Neural progenitor cell (in vitro differentiated cells): ENCODE measurements around the gene TPT1. TPM values are rescaled to one million over a fixed set of nuclear protein-coding genes. Genes with fewer than 3 reads are reported as not detected.
A peak's percentile ranks its signal among the peaks of the same experiment; 100 is the strongest.

Source experiments
- DNase-seq: peaks from one replicate; pipeline ENCODE4 v3.0.0-alpha.2; 2016; ENCODE audit warnings: low spot score
- H2AFZ ChIP-seq: fragments of 200-600 bp; sonication (generic); replicated peaks from 2 replicates; pipeline ENCODE4 v1.6.1; 2016; ENCODE audit warnings: antibody characterized with exemption
- H3F3A ChIP-seq: fragments of 200-600 bp; sonication (generic); 2 replicates; pipeline ENCODE4 v1.6.1; 2016; ENCODE audit warnings: antibody characterized with exemption, low read depth
- H3K27ac ChIP-seq: fragments of 200-600 bp; sonication (generic); 2 replicates; pipeline ENCODE4 v1.5.1; 2016; ENCODE audit warnings: mild to moderate bottlenecking
- H3K27me3 ChIP-seq: fragments of 200-600 bp; sonication (generic); 2 replicates; pipeline ENCODE4 v1.6.1; 2016; ENCODE audit warnings: mild to moderate bottlenecking, moderate library complexity
- H3K36me3 ChIP-seq: fragments of 200-600 bp; sonication (generic); 2 replicates; pipeline ENCODE4 v1.5.1; 2016
- H3K4me1 ChIP-seq: fragments of 200-600 bp; sonication (generic); 2 replicates; pipeline ENCODE4 v1.6.1; 2016; ENCODE audit warnings: mixed run types
- H3K4me2 ChIP-seq: fragments of 200-600 bp; sonication (generic); 2 replicates; pipeline ENCODE4 v1.6.1; 2016
- H3K4me3 ChIP-seq: fragments of 200-600 bp; sonication (generic); 2 replicates; pipeline ENCODE4 v1.5.1; 2016
- H3K79me2 ChIP-seq: fragments of 200-600 bp; sonication (generic); 2 replicates; pipeline ENCODE4 v1.6.1; 2016; ENCODE audit warnings: low read depth
- H3K9ac ChIP-seq: fragments of 200-600 bp; sonication (generic); 2 replicates; pipeline ENCODE4 v1.6.1; 2016
- H3K9me3 ChIP-seq: fragments of 200-600 bp; sonication (generic); 2 replicates; pipeline ENCODE4 v1.5.1; 2016; ENCODE audit warnings: low read depth
- H4K20me1 ChIP-seq: fragments of 200-600 bp; sonication (generic); 2 replicates; pipeline ENCODE4 v1.6.1; 2016; ENCODE audit warnings: low read depth
- H3K27ac Mint-ChIP-seq: 3 replicates; pipeline ENCODE4 v1.8.0; 2021; ENCODE audit warnings: mixed read lengths
- H3K27me3 Mint-ChIP-seq: 2 replicates; pipeline ENCODE4 v1.8.0; 2022; ENCODE audit warnings: low read depth, mild to moderate bottlenecking, inconsistent platforms, moderate library complexity, mixed read lengths; ENCODE audit not compliant: insufficient read depth
- H3K36me3 Mint-ChIP-seq: 3 replicates; pipeline ENCODE4 v1.8.0; 2021; ENCODE audit warnings: mixed read lengths
- H3K4me1 Mint-ChIP-seq: 3 replicates; pipeline ENCODE4 v1.8.0; 2021; ENCODE audit warnings: mixed read lengths
- H3K4me3 Mint-ChIP-seq: 3 replicates; pipeline ENCODE4 v1.8.0; 2021; ENCODE audit warnings: mild to moderate bottlenecking, moderate library complexity, mixed read lengths
- H3K9me3 Mint-ChIP-seq: 3 replicates; pipeline ENCODE4 v1.8.0; 2020; ENCODE audit warnings: mixed read lengths
- EZH2 ChIP-seq: fragments of 200-600 bp; sonication (generic); IDR thresholded peaks from 2 replicates; pipeline ENCODE4 v1.6.1; 2017; ENCODE audit warnings: antibody characterized with exemption, mild to moderate bottlenecking, moderate library complexity
- EZH2phosphoT487 ChIP-seq: fragments of 200-600 bp; sonication (generic); IDR thresholded peaks from 2 replicates; pipeline ENCODE4 v1.6.1; 2017; ENCODE audit warnings: antibody characterized with exemption
- total RNA-seq: library from RNA; depleted of rRNA; stranded (reverse); fragments of >200 nt; gene quantifications from 2 replicates; pipeline ENCODE4 v1.2.3, GENCODE V29; 2015; ENCODE audit warnings: low replicate concordance
- TF ChIP-seq, protein P1 (sequence below): fragments of 200-600 bp; sonication (generic); IDR thresholded peaks from 2 replicates; pipeline ENCODE4 v1.5.1; 2017; ENCODE audit warnings: antibody characterized with exemption, mild to moderate bottlenecking

TPT1 gene
- total RNA-seq, 1 donor from 2014 or later, result 4,951 TPM

DNA sequence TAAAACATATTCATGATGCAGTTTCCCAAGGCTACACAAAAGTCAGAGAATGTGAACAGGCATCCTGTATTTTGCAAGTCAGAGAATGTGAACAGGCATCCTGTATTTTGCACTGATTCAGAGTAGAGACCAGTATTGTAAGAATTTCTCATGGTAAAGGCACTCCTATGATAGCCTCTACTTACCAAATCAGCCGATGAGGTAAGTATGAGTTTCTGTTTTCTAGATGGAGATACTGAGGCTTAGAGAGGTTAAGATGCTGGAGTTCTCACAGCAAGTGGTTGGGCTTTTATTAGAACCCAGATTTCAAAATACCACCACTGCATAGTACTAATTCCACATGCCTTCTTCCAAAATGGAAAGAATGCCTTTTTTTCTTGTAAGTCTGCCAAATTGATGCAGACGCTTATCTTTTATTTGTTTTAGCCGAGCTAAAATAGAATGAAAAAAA lies 12.3 kb downstream of the TPT1 start:
- Histone ChIP-seq H3K27ac (no peak overlapping the region), H3F3A (peaks cover 45% of the 10 kb centered on the region), H3K27me3 (no peaks in the 10 kb centered on the region), H3K4me3 (no peak overlapping the region), H2AFZ (no peak overlapping the region), H3K4me1 (no peaks in the 10 kb centered on the region), H3K9me3 (no peaks in the 10 kb centered on the region), H3K36me3 (no peaks in the 10 kb centered on the region), H4K20me1 (peaks cover 5% of the 10 kb centered on the region), H3K4me2 (no peak overlapping the region), H3K79me2 (no peaks in the 10 kb centered on the region), H3K9ac (no peak overlapping the region)
- Mint-ChIP-seq H3K9me3 (no peaks in the 10 kb centered on the region), H3K4me3 (no peak overlapping the region), H3K27ac (no peak overlapping the region), H3K27me3 (peaks cover 11% of the 10 kb centered on the region), H3K36me3 (peaks cover 7% of the 10 kb centered on the region), H3K4me1 (peaks cover 17% of the 10 kb centered on the region)
- no peak for DNase-seq
- TF ChIP-seq, protein P1, sequence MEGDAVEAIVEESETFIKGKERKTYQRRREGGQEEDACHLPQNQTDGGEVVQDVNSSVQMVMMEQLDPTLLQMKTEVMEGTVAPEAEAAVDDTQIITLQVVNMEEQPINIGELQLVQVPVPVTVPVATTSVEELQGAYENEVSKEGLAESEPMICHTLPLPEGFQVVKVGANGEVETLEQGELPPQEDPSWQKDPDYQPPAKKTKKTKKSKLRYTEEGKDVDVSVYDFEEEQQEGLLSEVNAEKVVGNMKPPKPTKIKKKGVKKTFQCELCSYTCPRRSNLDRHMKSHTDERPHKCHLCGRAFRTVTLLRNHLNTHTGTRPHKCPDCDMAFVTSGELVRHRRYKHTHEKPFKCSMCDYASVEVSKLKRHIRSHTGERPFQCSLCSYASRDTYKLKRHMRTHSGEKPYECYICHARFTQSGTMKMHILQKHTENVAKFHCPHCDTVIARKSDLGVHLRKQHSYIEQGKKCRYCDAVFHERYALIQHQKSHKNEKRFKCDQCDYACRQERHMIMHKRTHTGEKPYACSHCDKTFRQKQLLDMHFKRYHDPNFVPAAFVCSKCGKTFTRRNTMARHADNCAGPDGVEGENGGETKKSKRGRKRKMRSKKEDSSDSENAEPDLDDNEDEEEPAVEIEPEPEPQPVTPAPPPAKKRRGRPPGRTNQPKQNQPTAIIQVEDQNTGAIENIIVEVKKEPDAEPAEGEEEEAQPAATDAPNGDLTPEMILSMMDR, result no peak
- TF ChIP-seq EZH2 (no peak), EZH2phosphoT487 (no peak)

DNA sequence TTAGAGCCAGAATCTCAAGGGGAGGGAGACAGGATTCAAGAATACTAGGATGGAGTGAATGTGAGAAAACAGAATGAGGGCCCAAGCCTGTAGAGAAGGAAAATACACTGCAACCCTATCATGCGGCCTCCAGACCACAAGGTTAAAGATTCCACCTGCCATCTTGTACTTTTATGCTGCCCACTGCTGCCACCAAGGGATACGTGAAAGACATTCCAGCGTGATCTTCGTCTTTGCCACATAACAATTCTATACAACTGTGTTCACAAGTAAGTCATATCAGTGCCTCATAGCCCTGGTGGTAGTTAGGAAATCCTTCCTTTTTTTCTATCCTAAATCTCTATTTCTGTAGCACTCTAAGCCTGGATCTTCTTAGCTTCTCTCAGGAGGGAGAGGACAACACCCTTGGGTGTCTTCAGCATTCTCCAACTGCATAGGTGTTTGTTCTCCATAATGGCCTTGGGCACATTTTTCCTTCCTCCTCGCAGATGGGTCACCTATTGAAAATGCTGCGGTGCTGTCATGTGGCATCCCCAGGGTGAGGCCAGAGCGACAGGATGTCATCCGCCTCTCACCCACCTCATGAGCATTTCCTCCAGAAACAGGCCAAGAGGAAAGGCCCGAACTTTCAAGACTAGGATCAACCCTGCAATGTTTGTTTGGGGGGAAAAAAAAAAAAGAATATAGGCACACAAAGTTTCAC lies 13.6 kb downstream of the TPT1 start:
- Histone ChIP-seq H3K4me2 (no peak overlapping the region), H2AFZ (no peak overlapping the region), H3K27ac (no peak overlapping the region), H3K9ac (no peak overlapping the region), H3K4me1 (no peaks in the 10 kb centered on the region), H3F3A (peaks cover 32% of the 10 kb centered on the region), H4K20me1 (no peaks in the 10 kb centered on the region), H3K27me3 (no peaks in the 10 kb centered on the region), H3K36me3 (no peaks in the 10 kb centered on the region), H3K4me3 (no peak overlapping the region), H3K9me3 (no peaks in the 10 kb centered on the region), H3K79me2 (no peaks in the 10 kb centered on the region)
- H3K9me3 Mint-ChIP-seq, result no peaks in the 10 kb centered on the region
- H3K27me3 Mint-ChIP-seq, result peaks cover 11% of the 10 kb centered on the region
- TF ChIP-seq EZH2 (no peak), EZH2phosphoT487 (no peak)
- TF ChIP-seq, protein P1, result peak; percentile 9
- no peak overlapping the region for H3K4me3 Mint-ChIP-seq
- no peak for DNase-seq
- peaks cover 2% of the 10 kb centered on the region for H3K36me3 Mint-ChIP-seq
- no peak overlapping the region for H3K27ac Mint-ChIP-seq
- peaks cover 10% of the 10 kb centered on the region for H3K4me1 Mint-ChIP-seq

DNA sequence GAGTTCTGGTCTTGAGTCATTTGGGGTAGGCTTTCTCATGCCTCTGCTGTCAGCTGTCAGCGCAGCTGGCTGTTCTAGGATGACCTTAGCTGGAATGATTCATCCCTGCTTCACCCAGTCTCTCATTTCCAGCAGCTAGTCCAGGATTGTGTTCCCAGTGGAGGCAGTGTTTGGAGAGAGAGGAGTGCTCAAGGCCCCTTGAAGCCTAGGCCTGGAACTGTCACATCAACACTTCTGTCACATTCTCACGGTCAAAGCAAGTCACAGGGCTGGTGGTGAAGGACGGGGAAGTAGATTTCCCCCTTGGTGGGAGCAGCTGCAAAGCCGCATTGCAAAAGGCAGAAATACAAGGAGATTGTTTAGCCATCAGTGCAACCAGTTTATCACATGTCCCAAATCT lies 15.2 kb downstream of the TPT1 start:
- no peaks in the 10 kb centered on the region for H3K9me3 Mint-ChIP-seq

More for the DNA sequence above, 15.2 kb downstream of the TPT1 start:
- no peak overlapping the region for H3K9ac ChIP-seq
- H3K36me3 ChIP-seq, result no peaks in the 10 kb centered on the region
- H4K20me1 ChIP-seq, result no peaks in the 10 kb centered on the region
- H3K79me2 ChIP-seq, result no peaks in the 10 kb centered on the region
- H3K27me3 Mint-ChIP-seq, result peaks cover 13% of the 10 kb centered on the region
- H3K4me1 Mint-ChIP-seq, result peaks cover 6% of the 10 kb centered on the region
- H3K4me1 ChIP-seq, result no peaks in the 10 kb centered on the region
- H3K27ac ChIP-seq, result no peak overlapping the region
- H3K36me3 Mint-ChIP-seq, result peaks cover 2% of the 10 kb centered on the region
- no peak overlapping the region for H3K4me3 Mint-ChIP-seq
- H3K27ac Mint-ChIP-seq, result no peak overlapping the region
- no peak overlapping the region for H2AFZ ChIP-seq
- no peaks in the 10 kb centered on the region for H3K9me3 ChIP-seq
- no peak for DNase-seq
- H3K4me2 ChIP-seq, result no peak overlapping the region
- no peaks in the 10 kb centered on the region for H3K27me3 ChIP-seq
- peaks cover 20% of the 10 kb centered on the region for H3F3A ChIP-seq
- H3K4me3 ChIP-seq, result no peak overlapping the region
- TF ChIP-seq, protein P1, result no peak
- TF ChIP-seq EZH2phosphoT487 (no peak), EZH2 (no peak)
